Fibroblast of skin of right quadriceps (primary cell): ENCODE results near the gene ERMP1.
"Not testable (repeated sequence)": the region's sequence is repeated elsewhere in the genome, so short reads cannot be mapped to it uniquely, and the experiment has no call there.

Experiments used
- DNase-seq: peaks from one replicate; pipeline ENCODE4 v3.0.0-alpha.2; 2013

Gene ERMP1

GRCh38 chr9:5779705-5780218, 53.2 kb downstream of the ERMP1 start:
- not testable (repeated sequence) for DNase-seq

- DNase-seq = no peak
Observed at GRCh38 chr9:5778805-5779204, 54.1 kb downstream of the ERMP1 start.

- no peak for DNase-seq
Observed at GRCh38 chr9:5773324-5773999, 59.5 kb downstream of the ERMP1 start.

- no peak for DNase-seq
Observed at GRCh38 chr9:5767968-5768932, 64.7 kb downstream of the ERMP1 start.

- DNase-seq = no peak
Observed at GRCh38 chr9:5764130-5764868, 68.6 kb downstream of the ERMP1 start.

- no peak for DNase-seq
Observed at GRCh38 chr9:5762421-5762820, 70.5 kb downstream of the ERMP1 start.

- DNase-seq = no peak
Observed at GRCh38 chr9:5760338-5760737, 72.6 kb downstream of the ERMP1 start.

GRCh38 chr9:5756633-5757032, 76.3 kb downstream of the ERMP1 start:
- DNase-seq = no peak

- no peak for DNase-seq
Observed at GRCh38 chr9:5750569-5750968, 82.3 kb downstream of the ERMP1 start.

- no peak for DNase-seq
Observed at GRCh38 chr9:5749306-5749705, 83.6 kb downstream of the ERMP1 start.

GRCh38 chr9:5748438-5748837, 84.5 kb downstream of the ERMP1 start:
- no peak for DNase-seq

GRCh38 chr9:5743109-5743508, 89.8 kb downstream of the ERMP1 start:
- DNase-seq = no peak

GRCh38 chr9:5736563-5737346, 96.2 kb downstream of the ERMP1 start:
- DNase-seq = no peak

GRCh38 chr9:5735072-5735471, 97.8 kb downstream of the ERMP1 start:
- no peak for DNase-seq
